RCC 7860 (cell line): ENCODE measurements around the gene MROH9.
A peak's percentile ranks its signal among the peaks of the same experiment; 100 is the strongest.
"Not testable (repeated sequence)": the region's sequence is repeated elsewhere in the genome, so short reads cannot be mapped to it uniquely, and the experiment has no call there.

Source experiments
- DNase-seq: peaks from one replicate; pipeline ENCODE4 v3.0.0-alpha.2; 2015; ENCODE audit warnings: low spot score
- FAIRE-seq: peaks from 2 replicates; lab custom pipeline; 2012; peaks lifted over from hg19 to GRCh38; lab: Jason Lieb, UNC

The MROH9 gene, protein sequence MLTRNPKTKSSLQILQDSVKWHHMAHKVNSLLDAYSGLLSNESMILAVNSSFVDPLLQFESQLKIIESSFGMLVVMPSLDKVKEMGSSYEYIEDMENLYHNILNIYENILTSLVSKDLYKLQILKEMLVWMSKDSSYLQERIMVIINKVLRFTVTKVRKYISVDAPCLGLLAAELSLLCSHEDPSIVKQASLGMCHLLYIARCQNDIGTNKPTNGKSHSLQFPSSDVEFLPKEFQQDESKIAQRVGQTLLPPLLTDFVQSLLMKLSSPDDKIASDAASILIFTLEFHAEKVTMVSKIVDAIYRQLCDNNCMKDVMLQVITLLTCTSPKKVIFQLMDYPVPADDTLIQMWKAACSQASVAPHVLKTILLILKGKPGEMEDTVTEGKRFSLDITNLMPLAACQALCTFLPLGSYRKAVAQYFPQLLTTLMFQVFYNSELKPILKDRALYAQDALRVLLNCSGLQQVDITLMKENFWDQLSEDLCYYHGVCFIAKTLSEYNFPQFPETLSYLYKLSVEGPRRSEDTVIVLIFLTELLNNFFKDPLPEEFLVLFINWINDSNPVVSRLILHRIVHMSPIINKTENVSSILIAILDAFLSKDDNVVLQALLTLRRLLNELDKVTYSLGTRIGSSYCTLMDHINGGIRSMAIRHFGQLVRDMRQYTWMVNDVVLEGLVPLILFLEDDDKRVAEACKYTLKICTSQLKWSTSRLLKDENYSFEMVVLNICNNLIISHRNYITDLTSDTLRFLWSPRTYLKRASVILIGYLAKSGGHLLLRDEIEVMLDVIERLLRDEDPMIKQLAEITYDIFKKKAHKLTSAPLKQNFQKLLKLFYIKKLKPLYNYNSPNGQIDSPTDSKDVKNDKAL

GRCh38 chr1:170935231-170935630 is at the start of gene MROH9:
TSS of gene MROH9 (plus strand) at chr1:170935534. CDS start at chr1:170945557, 10,023 bp downstream.
- no peak for DNase-seq
- FAIRE-seq = no peak

DNA sequence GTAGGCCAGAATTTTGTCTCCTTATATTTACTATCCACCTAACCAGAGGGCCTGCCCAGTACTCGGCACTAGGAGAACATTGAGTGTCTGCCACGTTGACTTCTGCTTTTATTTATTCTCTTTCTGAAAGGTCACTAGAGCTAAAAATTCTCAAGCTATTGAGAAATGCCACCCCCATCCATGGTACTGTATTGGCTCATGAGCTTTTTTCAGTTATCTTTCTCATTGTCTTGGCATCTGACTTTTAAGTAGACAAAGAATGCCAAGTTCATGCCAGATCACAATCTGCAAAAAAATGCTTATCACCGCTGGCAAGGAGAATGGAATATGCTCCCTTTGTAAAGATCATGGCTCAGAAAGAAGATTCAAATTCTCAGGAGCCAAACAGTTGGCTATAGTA is 49.8 kb upstream of the MROH9 start:
- DNase-seq (no peak), FAIRE-seq (no peak)

DNA sequence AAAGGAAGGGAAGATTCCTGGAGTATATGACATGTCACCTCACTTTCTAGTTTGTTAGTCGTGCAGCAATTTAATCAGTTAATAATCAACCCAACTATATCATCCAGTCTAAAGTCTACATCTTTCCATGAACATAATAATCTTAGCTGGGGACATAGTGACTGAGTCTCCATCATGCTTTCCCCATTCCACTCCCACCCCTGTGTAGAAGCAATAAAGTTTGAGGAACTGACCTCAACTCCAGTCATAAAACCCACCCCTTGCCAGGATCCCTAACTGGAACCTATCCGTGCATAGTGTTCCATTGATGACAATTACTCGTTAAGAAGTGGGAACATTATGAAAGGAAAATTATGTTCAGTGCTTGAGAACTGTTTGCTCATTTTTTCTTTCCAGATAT is 48.9 kb upstream of the MROH9 start:
- FAIRE-seq (no peak), DNase-seq (no peak)

- no peak for FAIRE-seq
Measured at GRCh38 chr1:170887726-170888125, 47.6 kb upstream of the MROH9 start.

DNA sequence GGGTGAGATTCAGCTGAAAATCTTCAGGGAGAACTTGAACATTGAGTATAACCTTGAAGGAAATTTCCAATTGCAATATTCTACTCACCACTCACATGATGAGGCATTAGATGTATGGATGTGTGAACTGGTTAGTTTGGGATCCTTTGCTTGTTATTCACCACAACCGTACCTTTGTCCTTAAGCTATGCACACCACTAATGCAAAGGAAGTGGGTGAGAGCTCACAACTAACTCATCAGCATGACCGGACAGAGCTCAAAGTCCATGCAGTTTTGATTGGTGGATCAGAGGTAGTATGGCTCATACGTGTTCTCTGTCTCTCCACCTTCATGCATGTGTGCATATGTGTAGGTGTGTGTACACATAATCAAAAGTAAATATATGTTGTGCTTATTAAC is 43.5 kb upstream of the MROH9 start:
- DNase-seq (no peak), FAIRE-seq (no peak)

More at GRCh38 chr1:170887726-170888125, 47.6 kb upstream of the MROH9 start:
- no peak for DNase-seq

- DNase-seq (no peak), FAIRE-seq (no peak)
Measured at GRCh38 chr1:170893655-170894297, 41.6 kb upstream of the MROH9 start.

DNA sequence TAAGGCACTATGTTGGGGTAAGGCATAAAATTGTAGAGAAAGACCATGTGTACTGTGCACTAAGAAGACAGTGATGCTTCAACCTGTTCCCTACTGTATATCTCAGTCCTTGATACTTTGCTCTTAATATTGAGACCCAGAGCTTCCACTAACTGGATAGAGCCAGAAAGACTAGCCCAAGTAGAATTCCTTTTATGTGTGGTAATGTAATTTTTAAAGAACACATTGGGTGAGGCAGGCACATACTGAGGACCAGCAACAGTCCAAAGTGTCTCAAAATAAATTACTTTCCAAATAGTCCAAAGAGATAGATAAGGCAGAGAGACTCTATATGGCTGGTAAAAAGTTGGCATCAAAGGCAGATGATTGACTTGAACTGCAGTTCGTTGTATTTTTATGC is 31.4 kb upstream of the MROH9 start:
- FAIRE-seq = no peak
- no peak for DNase-seq

- FAIRE-seq (no peak), DNase-seq (no peak)
Measured at GRCh38 chr1:170908942-170909341, 26.4 kb upstream of the MROH9 start.

GRCh38 chr1:170910273-170910672 is 25.1 kb upstream of the MROH9 start:
- DNase-seq (no peak), FAIRE-seq (no peak)

DNA sequence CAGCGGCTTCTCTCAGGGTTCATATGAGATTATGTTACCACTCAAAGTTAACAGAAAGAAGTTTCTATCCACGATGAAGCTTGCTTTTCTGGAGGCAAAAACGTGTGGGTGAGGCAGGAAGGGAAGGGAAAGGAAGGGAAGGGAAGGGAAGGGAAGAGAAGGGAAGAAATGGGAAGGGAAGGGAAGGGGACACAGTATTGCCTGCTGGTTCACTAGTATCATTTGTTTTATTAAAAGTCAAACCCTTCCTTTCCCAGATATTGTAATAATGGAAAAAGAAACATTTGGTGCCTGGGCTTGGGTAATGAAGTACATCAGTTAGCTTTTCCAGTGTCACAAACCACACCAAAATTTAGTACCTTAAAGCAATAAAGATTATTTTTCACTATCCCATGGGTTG is 18.0 kb upstream of the MROH9 start:
- FAIRE-seq = no peak
- no peak for DNase-seq

DNA sequence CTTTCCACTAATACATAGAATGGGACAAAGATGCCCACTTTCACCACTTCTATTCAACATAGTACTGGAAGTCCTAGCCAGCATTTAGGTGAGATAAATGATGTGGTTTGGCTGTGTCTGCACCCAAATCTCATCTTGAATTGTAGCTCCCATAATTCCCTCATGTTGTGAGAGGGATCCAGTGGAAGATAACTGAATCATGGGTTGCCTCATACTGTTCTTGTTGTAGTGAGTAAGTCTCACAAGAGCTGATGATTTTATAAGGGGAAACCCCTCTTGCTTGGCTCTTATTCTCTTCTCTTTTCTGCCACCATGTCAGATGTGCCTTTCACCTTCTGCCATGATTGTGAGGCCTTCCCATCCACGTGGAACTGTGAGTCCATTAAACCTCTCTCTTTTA is 10.7 kb upstream of the MROH9 start:
- DNase-seq, FAIRE-seq: not testable (repeated sequence)

GRCh38 chr1:170927955-170928840 is 7.1 kb upstream of the MROH9 start:
- DNase-seq (no peak), FAIRE-seq (no peak)

DNA sequence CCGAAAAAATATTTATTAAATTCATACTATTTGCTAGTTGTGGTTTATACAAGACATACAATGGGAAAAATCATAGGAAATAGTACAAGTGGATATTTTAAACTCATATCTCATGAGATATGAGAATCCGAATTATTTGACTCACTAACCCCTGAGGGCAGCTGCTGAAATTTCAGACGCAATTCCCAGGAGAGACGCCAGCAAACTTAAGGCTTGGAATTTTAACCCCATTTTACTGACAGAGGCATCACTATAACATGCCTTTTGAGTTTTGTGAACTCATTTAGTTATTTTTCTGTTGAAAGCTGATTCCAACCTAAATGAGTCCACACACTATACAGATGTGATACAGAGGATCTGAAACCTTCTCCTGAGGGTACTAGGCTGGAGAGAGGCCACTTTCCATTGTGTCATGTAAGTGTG is 5.9 kb upstream of the MROH9 start:
- FAIRE-seq (no peak), DNase-seq (no peak)

DNA sequence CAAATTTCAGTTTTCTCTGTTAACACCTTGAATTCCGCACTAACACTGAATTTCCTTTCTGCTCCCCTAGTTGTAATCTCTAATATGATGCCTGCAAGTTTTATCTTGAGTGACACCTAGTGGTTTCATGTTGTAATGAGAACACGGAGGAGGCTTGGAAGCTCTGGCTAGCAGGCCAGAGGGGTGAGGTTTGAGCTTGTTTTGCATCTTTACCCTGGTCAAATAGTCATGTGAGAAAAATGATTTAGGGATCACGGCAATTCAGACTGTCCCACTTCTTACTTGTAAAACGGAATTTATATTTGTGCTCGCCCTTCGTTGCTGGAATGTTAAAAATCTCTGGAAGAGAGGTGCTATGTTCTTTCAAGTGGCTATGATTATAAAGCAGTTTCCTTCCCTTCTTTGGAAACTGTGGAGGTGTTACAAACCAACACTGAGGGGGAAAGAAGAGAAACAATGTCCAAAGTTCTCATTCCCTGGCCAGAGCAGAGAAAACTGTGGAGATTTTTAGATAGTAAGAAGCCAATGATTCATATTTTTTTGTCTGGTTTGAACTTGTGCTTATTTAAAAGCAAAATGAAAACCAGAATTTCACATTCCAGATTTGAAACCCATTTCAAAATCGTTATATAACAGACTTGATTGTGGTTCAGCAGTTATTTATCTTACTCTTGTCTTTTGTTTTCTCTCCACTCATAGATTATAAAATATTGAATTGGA is 5.3 kb upstream of the MROH9 start:
- FAIRE-seq (peak; percentile 21), DNase-seq (peak; percentile 35)

- DNase-seq (no peak), FAIRE-seq (no peak)
Measured at GRCh38 chr1:170931650-170932049, 3.7 kb upstream of the MROH9 start.

- no peak for DNase-seq
- no peak for FAIRE-seq
Measured at GRCh38 chr1:170932236-170932635, 3.1 kb upstream of the MROH9 start.

GRCh38 chr1:170938281-170938680 is 2.9 kb downstream of the MROH9 start:
- DNase-seq = no peak
- no peak for FAIRE-seq

DNA sequence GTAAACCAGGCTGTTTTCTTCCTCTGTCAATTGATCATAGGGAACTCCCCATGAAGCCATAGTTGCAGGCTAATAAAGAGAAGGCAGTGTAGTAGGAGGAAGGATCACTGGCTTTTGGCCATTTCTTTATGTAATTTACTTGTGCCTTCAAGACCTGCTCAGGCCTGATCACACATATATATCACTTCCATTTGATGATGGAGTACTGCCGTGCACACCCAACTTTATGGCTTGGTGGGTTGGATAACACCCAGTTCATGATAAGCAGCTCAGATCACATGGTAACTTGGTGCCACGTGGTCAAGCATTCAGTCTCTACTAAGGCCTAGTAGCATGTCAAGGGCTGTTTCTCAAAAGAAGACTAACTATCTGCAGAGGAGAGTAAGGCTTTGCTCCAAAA is 4.1 kb downstream of the MROH9 start:
- FAIRE-seq (no peak), DNase-seq (no peak)

- DNase-seq, FAIRE-seq: not testable (repeated sequence)
Measured at GRCh38 chr1:170951744-170952143, 16.4 kb downstream of the MROH9 start.

- DNase-seq = no peak
- FAIRE-seq = no peak
Measured at GRCh38 chr1:170959385-170959784, 24.1 kb downstream of the MROH9 start.
